Activated CD8-positive, alpha-beta T cell treated with anti-CD3 and anti-CD28 coated beads, Interleukin-2, amount 10 ng/mL, durations not matched to agents 7 days and 5 days (primary cell): Measurements from ENCODE around the gene MYH7B. TPM values are rescaled to one million over a fixed set of nuclear protein-coding genes. Genes with fewer than 3 reads are reported as not detected.

Source experiments
- ATAC-seq: fragments of 150-1000 bp; cut with Tn5 transposase; one replicate; pipeline ENCODE4 v1.10.0; 2021; ENCODE audit warnings: moderate library complexity
- CTCF ChIA-PET: fragments of 350-600 bp; sonication (Branson Sonifier 250); formaldehyde crosslinking; loops from one replicate; lab custom pipeline; 2021; ENCODE audit warnings: antibody characterized with exemption; lab: Charles Lee
- POLR2A ChIA-PET: fragments of 350-600 bp; sonication (Branson Sonifier 250); formaldehyde crosslinking; loops from one replicate; lab custom pipeline; 2021; ENCODE audit warnings: antibody characterized with exemption; lab: Charles Lee
- DNase-seq: peaks from one replicate; pipeline ENCODE4 v3.0.0-alpha.2; 2020
- H3K27ac Mint-ChIP-seq: one replicate; pipeline ENCODE4 v1.8.0; 2021; ENCODE audit warnings: mild to moderate bottlenecking, mixed read lengths
- H3K27me3 Mint-ChIP-seq: one replicate; pipeline ENCODE4 v1.8.0; 2021; ENCODE audit warnings: low read depth, mixed read lengths
- H3K36me3 Mint-ChIP-seq: one replicate; pipeline ENCODE4 v1.8.0; 2021; ENCODE audit warnings: low read depth, mixed read lengths
- H3K4me1 Mint-ChIP-seq: one replicate; pipeline ENCODE4 v1.8.0; 2021; ENCODE audit warnings: low read depth, mixed read lengths
- H3K4me3 Mint-ChIP-seq: one replicate; pipeline ENCODE4 v1.8.0; 2021; ENCODE audit warnings: mild to moderate bottlenecking, mixed read lengths
- H3K9me3 Mint-ChIP-seq: one replicate; pipeline ENCODE4 v1.8.0; 2022; ENCODE audit warnings: mixed read lengths; ENCODE audit not compliant: insufficient read depth
- total RNA-seq, 2 experiments: library from RNA; stranded (reverse); gene quantifications; one replicate each; pipeline ENCODE4 v1.2.3, GENCODE V29; 2021

MYH7B gene
- total RNA-seq, 2 experiments from 2014 or later: 0.13 to 0.26 TPM

DNA sequence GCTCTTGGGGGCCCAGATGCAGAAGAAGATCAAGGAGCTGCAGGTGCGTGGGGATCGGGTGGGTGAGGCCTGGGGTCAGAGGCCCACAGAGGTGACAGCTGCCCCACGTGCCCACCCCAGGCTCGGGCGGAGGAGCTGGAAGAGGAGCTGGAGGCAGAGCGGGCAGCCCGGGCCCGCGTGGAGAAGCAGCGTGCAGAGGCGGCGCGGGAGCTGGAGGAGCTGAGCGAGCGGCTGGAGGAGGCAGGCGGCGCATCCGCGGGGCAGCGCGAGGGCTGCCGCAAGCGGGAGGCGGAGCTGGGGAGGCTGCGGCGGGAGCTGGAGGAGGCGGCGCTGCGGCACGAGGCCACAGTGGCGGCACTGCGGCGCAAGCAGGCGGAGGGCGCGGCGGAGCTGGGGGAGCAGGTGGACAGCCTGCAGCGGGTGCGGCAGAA lies 41.5 kb downstream of the MYH7B start:
- ATAC-seq (no peak), DNase-seq (no peak)
- Mint-ChIP-seq H3K9me3 (no peaks in the 10 kb centered on the region), H3K36me3 (peaks cover 17% of the 10 kb centered on the region), H3K4me1 (no peaks in the 10 kb centered on the region), H3K27me3 (no peaks in the 10 kb centered on the region), H3K4me3 (no peak overlapping the region), H3K27ac (no peak overlapping the region)
- ChIA-PET POLR2A (no interaction called here), CTCF (no interaction called here)

DNA sequence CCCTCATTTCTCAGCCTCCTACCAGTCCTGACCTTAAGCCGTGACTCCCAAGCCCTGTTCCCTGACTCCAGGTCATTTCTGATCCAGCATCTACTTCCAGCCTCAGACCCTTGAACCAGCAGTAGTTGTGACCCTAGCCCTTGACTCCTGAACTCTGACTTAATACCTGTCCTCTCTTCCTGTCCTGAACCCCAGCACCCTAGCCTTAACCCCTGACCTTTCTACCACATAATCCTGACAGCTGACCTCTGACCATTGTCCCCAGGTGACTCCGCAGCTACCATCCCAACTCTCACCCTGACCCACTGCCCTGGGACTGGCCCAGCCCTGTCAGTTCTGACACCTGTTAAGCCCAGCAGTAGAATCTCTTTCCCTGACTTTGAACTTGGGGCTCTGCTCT lies 42.1 kb downstream of the MYH7B start:
- H3K27ac Mint-ChIP-seq: peak overlapping the region; percentile 56
- POLR2A ChIA-PET: no interaction called here
- no peaks in the 10 kb centered on the region for H3K4me1 Mint-ChIP-seq
- no peak for DNase-seq
- H3K4me3 Mint-ChIP-seq: no peak overlapping the region
- H3K27me3 Mint-ChIP-seq: no peaks in the 10 kb centered on the region
- CTCF ChIA-PET: interaction anchor here (1.3 kb wide), 1 partner anchor 124 kb away, joined by 3 read pairs; no protein-coding TSS in a partner anchor
- ATAC-seq: no peak
- no peaks in the 10 kb centered on the region for H3K9me3 Mint-ChIP-seq
- H3K36me3 Mint-ChIP-seq: peaks cover 17% of the 10 kb centered on the region

DNA sequence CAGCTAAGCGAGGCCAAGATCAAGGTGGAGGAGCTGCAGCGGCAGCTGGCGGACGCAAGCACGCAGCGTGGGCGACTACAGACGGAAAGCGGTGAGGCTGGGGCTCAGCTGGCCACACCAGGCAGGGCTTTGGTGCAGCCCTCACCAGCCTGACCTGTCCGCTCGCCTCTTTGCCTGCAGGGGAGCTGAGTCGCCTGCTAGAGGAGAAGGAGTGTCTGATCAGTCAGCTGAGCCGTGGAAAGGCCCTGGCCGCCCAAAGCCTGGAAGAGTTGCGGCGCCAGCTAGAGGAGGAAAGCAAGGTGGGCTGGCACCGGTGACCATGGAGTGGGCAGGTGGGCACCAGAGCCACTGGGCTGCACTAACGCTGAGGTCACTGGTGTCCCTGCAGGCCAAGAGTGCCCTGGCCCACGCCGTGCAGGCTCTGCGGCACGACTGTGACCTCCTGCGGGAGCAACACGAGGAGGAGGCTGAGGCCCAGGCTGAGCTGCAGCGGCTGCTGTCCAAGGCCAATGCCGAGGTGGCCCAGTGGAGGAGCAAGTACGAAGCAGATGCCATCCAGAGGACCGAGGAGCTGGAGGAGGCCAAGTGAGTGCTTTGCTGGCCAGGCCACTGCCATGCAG lies 42.8 kb downstream of the MYH7B start:
- DNase-seq: no peak
- Mint-ChIP-seq H3K4me3 (no peak overlapping the region), H3K27me3 (no peaks in the 10 kb centered on the region), H3K36me3 (peaks cover 19% of the 10 kb centered on the region), H3K27ac (no peak overlapping the region), H3K9me3 (no peaks in the 10 kb centered on the region), H3K4me1 (no peaks in the 10 kb centered on the region)
- ATAC-seq: no peak
- CTCF ChIA-PET: interaction anchor here (1.3 kb wide), 1 partner anchor 124 kb away, joined by 3 read pairs; no protein-coding TSS in a partner anchor
- POLR2A ChIA-PET: interaction anchor here (0.6 kb wide), 1 partner anchor 136 kb away, joined by 3 read pairs; no protein-coding TSS in a partner anchor

DNA sequence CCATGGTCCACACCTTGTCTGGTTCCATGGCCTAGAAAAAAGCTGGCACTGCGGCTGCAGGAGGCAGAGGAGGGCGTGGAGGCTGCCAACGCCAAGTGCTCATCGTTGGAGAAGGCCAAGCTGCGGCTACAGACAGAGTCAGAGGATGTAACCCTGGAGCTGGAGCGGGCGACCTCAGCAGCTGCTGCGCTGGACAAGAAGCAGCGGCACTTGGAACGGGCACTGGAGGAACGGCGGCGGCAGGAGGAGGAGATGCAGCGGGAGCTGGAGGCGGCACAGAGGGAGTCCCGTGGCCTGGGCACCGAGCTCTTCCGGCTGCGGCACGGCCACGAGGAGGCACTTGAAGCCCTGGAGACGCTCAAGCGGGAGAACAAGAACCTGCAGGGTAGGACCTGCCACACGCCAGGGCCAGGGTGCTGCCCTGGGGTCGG lies 43.4 kb downstream of the MYH7B start:
- no peak for DNase-seq
- Mint-ChIP-seq H3K4me3 (no peak overlapping the region), H3K36me3 (peaks cover 20% of the 10 kb centered on the region), H3K9me3 (no peaks in the 10 kb centered on the region), H3K27me3 (no peaks in the 10 kb centered on the region), H3K27ac (no peak overlapping the region), H3K4me1 (no peaks in the 10 kb centered on the region)
- ATAC-seq: no peak
- POLR2A ChIA-PET: interaction anchor here (0.6 kb wide), 1 partner anchor 137 kb away, joined by 3 read pairs; no protein-coding TSS in a partner anchor
- CTCF ChIA-PET: interaction anchor here (1.3 kb wide), 1 partner anchor 125 kb away, joined by 3 read pairs; no protein-coding TSS in a partner anchor

DNA sequence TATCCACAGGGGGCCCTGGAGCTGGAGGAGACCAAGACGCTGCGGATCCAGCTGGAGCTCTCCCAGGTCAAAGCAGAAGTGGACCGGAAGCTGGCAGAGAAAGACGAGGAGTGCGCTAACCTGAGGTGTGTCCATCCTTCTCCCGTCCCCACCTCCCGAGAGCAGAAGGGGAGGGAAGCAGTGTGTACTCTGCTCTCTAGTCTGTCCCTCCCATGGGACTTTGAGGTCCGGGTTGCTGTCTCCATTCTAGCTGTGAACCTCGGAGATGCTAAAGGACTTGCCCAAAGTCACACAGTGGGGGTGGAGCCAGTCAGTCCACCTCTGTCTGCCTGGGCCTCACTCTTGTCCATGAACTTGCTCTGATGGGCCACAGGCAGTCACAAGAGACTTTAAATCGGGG lies 44.1 kb downstream of the MYH7B start:
- Mint-ChIP-seq H3K4me1 (no peaks in the 10 kb centered on the region), H3K36me3 (peaks cover 22% of the 10 kb centered on the region), H3K27me3 (no peaks in the 10 kb centered on the region), H3K9me3 (no peaks in the 10 kb centered on the region), H3K27ac (no peak overlapping the region), H3K4me3 (no peak overlapping the region)
- ChIA-PET POLR2A (no interaction called here), CTCF (interaction anchor here (3.7 kb wide), 1 partner anchor 126 kb away, joined by 13 read pairs; the partner anchor contains the start of gene GGT7)
- ATAC-seq (no peak), DNase-seq (no peak)

DNA sequence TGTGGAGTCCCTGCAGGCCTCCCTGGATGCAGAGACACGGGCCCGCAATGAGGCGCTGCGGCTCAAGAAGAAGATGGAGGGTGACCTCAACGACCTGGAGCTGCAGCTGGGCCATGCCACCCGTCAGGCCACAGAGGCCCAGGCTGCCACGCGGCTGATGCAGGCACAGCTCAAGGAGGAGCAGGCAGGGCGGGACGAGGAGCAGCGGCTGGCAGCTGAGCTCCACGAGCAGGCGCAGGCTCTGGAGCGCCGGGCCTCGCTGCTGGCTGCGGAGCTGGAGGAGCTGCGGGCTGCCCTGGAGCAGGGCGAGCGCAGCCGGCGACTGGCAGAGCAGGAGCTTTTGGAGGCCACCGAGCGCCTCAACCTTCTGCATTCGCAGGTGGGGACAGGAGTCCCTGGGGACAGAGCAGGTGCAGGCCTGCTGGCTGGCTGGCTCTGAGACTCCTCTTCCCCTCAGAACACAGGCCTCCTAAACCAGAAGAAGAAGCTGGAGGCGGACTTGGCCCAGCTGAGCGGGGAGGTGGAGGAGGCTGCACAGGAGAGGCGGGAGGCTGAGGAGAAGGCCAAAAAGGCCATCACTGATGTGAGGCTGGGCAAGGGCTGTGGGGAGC lies 44.7 kb downstream of the MYH7B start:
- Mint-ChIP-seq H3K27me3 (no peaks in the 10 kb centered on the region), H3K4me3 (no peak overlapping the region), H3K36me3 (peaks cover 22% of the 10 kb centered on the region), H3K4me1 (no peaks in the 10 kb centered on the region), H3K27ac (no peak overlapping the region), H3K9me3 (no peaks in the 10 kb centered on the region)
- ATAC-seq: no peak
- CTCF ChIA-PET: interaction anchor here (1.2 to 3.7 kb wide), 2 partner anchors 15 to 127 kb away, joined by 4 to 13 read pairs; partner anchors contain the start of gene GGT7
- no peak for DNase-seq
- POLR2A ChIA-PET: no interaction called here

DNA sequence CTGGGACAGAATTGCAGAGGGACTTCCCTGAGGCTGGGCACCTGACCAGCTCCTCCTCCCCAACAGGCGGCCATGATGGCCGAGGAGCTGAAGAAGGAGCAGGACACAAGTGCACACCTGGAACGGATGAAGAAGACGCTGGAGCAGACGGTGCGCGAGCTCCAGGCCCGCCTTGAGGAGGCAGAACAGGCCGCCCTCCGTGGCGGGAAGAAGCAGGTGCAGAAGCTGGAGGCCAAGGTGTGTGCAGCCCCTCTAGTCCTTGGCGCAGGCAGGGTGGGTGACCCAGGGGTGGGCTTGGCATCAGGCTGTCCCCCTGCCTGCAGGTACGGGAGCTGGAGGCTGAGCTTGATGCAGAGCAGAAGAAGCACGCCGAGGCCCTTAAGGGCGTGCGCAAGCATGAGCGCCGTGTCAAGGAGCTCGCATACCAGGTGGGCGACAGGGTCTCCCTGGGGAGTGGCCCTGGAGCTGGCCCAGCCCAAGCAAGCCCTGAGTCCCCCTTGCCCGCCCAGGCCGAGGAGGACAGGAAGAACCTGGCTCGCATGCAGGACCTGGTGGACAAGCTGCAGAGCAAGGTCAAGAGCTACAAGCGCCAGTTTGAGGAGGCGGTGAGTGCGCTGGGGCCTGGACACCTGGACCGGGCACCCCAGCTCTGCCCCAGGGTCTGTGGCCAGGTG lies 45.4 kb downstream of the MYH7B start:
- H3K27me3 Mint-ChIP-seq: no peaks in the 10 kb centered on the region
- DNase-seq (no peak), ATAC-seq (no peak)
- no peaks in the 10 kb centered on the region for H3K9me3 Mint-ChIP-seq
- H3K4me1 Mint-ChIP-seq: no peaks in the 10 kb centered on the region
- no peak overlapping the region for H3K27ac Mint-ChIP-seq
- ChIA-PET POLR2A (no interaction called here), CTCF (interaction anchor here (1.2 to 3.7 kb wide), 2 partner anchors 15 to 128 kb away, joined by 4 to 13 read pairs; partner anchors contain the start of gene GGT7)
- no peak overlapping the region for H3K4me3 Mint-ChIP-seq
- H3K36me3 Mint-ChIP-seq: peaks cover 22% of the 10 kb centered on the region

DNA sequence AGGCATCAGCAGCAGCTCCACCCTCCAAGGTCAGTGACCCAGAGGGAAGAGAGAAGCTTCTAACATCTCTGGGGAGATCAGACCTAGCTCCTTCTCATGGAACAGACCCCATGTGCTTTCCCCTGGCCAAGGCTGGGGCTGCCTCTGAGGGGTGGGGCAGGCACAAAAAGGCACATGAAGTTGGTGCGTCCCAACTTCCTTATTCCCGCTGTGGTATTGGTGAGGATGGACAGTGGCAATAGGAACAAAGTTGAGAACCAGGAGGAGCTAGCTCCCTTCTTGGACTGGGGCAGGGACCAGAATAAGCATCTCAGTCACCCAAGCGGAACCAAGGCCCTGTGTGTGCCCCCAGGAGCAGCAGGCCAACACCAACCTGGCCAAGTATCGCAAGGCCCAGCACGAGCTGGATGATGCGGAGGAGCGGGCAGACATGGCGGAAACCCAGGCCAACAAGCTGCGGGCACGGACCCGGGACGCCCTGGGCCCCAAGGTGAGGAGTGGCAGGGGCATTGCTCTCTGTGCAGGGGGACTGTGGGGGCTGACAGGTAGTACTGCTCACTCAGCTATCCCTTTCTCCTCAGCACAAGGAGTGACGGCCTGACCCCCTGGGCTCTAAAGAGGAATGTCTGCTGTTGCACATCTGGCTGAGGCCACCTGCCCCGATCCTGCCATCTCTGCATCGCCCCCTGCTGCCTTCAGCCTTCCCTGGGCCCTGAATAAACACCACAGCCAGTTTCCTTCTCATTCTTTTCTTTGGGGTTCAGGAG lies 46.1 kb downstream of the MYH7B start:
- DNase-seq: peak; percentile 26
- Mint-ChIP-seq H3K4me1 (no peaks in the 10 kb centered on the region), H3K27me3 (no peaks in the 10 kb centered on the region), H3K36me3 (peaks cover 23% of the 10 kb centered on the region), H3K9me3 (no peaks in the 10 kb centered on the region), H3K27ac (no peak overlapping the region), H3K4me3 (no peak overlapping the region)
- ChIA-PET POLR2A (interaction anchor here (0.6 kb wide), 1 partner anchor 9 kb away, joined by 3 read pairs; no protein-coding TSS in a partner anchor), CTCF (interaction anchor here (1.2 to 3.7 kb wide), 2 partner anchors 14 to 128 kb away, joined by 4 to 13 read pairs; partner anchors contain the start of gene GGT7)
- ATAC-seq: no peak

DNA sequence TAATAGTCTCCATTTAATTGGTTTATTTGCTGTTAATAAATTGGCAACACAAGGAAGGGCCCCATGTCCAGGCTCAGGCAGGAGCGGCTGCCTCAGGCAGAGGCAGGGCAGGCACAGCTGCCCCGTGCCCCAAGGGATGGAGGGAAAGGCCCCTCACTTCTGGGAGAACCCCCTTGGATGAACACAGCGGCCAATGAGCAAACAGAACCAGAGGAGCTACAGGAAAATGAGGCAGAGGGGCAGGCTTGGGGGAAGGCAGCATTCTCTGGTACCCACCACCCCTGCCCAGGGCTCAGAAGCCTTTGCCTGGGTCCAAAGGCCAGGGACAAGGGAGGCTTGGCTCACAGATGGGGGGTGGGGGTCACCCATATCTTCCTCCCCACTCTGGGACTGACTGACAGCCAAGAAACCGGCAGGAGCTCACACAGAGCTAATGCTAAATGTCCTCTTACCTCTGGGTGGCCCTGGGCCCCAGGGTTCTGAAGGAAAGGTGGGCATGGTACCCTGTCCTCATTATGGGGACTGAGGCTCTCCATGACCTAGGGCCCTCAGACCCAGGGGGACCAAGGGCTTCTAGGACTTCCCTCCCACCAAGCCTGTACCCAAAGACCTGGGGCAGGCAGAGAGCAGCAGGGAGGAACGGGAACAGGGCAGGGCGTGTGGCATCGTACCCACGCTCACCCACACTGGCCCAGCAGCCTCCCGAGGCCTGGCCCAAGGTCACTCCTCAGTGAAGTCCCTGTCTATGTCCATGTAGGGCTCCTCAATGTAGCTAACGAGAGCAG lies 47.0 kb downstream of the MYH7B start:
- ATAC-seq: no peak
- POLR2A ChIA-PET: no interaction called here
- H3K4me3 Mint-ChIP-seq: no peak overlapping the region
- no peak for DNase-seq
- no peaks in the 10 kb centered on the region for H3K4me1 Mint-ChIP-seq
- no peaks in the 10 kb centered on the region for H3K27me3 Mint-ChIP-seq
- CTCF ChIA-PET: interaction anchor here (3.7 kb wide), 1 partner anchor 129 kb away, joined by 13 read pairs; the partner anchor contains the start of gene GGT7
- no peak overlapping the region for H3K27ac Mint-ChIP-seq
- H3K36me3 Mint-ChIP-seq: peaks cover 21% of the 10 kb centered on the region
- H3K9me3 Mint-ChIP-seq: no peaks in the 10 kb centered on the region

DNA sequence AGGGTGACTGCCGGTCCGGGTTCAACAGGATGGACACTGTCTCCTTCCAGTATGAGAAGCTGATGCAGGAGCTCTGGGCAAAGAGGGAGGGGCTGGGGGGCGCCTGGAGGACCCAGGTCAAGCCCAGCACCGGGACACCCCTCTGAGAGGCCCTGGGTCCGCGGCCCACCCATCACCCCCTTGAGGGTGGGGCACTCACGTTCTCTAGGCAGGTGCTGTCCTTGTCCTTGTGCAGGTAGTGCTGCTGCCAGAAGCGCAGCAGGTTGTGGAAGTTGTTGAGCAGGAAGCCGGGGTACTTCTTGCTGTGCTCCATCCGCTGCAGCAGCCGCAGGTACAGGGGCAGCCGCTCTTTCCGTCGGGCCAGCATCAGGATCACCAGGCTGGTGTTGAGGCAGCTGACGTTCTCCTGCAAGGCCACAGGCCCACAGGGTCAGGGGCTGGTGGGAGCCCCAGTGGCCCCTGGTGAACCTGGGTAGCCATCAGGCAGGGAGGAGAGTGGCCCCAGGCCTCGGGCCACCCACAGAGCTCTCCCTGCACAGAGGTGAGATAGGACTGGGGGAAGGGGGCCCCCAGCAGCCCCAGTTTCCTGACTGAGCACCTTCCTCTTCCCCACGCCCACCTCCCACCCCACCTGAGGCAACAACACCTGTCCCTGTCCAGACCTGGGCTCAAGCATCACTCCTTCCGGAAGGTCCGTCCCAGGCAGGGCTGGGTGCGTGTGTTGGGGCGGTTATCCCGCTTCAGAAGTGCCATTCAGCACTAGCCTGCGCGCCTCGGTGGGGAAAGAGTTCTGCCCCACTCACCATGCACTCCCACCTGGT lies 47.8 kb downstream of the MYH7B start:
- DNase-seq (no peak), ATAC-seq (no peak)
- Mint-ChIP-seq H3K27ac (no peak overlapping the region), H3K4me3 (no peak overlapping the region), H3K27me3 (no peaks in the 10 kb centered on the region), H3K4me1 (no peaks in the 10 kb centered on the region), H3K36me3 (peaks cover 16% of the 10 kb centered on the region), H3K9me3 (no peaks in the 10 kb centered on the region)
- ChIA-PET POLR2A (no interaction called here), CTCF (interaction anchor here (3.7 kb wide), 1 partner anchor 130 kb away, joined by 13 read pairs; the partner anchor contains the start of gene GGT7)
